RPMI7951 (cell line): Measurements from ENCODE around the gene C11orf42. TPM values are rescaled to one million over a fixed set of nuclear protein-coding genes. Genes with fewer than 3 reads are reported as not detected.

Experiments
- DNase-seq: peaks from one replicate; pipeline ENCODE4 v3.0.0-alpha.2; 2012; ENCODE audit warnings: low read depth
- total RNA-seq: library from RNA; depleted of rRNA; stranded (reverse); fragments of >200 nt; shearing (Covaris generic); gene quantifications from 2 replicates; pipeline ENCODE4 v1.2.3, GENCODE V29; 2014; rRNA removed

The C11orf42 gene
- total RNA-seq, 1 experiment from 2014 or later = not detected

DNA sequence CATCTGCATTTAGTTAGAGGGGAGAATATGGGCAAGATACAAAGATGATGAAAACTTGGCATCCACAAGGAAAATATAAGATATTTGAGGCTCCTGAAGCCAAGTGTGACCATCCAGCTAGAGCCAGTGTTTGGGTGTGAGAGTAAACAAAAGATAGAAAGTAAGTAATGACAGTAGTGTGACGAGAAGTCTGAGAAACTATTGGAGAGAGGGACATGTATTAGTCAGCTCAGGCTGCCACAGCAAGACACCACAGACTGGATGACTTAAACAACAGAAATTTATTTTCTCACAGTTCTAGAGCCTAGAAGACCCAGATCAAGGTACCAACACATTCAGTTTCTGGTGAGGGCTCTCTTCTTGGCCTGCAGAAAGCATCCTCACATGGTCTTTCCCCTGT lies 47.8 kb downstream of the C11orf42 start:
- no peak for DNase-seq

DNA sequence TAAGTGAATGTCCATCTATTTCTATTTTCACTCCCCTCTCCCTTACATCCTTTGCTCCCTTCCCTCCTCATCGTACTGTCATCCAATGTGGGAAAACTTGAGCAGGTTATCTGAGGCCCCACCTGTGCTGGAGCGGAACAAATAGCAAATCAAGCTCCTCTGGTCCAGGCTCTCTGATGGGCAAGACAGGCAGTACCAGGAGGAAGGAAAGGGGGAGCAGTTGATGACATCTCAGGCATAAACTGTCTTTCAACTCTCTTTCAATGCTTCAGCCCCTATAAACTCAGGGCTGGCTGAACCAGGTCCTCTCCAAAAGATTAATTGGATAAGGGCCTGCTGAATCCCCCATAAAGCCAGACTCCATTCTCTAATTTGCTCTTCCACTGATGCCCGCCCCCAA lies 52.8 kb downstream of the C11orf42 start:
- no peak for DNase-seq

DNA sequence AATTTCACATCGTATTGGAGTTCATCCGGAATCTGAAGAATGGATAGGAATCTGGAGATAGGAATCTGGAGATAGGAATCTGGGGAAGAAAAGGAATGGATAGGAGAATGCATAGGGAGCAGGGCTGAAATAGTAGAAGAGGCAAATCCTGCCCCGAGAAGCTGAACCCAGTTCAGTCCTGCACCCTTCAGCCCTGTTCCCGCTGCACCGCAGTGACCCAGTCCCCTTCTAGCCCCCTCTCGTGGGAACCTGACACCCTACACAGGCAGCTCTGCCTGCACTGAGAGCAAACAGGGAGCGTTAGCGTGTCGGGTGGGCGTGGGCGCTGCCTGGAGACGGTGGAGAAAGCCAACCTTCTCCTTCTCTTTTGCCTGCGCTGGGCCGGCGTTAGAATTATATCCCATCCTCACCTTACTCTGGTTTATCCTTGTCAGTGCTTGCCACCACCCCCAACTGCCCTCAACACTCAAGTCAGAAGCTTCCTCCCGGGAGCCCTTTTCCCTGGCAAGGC lies 53.3 kb downstream of the C11orf42 start:
- DNase-seq = no peak

DNA sequence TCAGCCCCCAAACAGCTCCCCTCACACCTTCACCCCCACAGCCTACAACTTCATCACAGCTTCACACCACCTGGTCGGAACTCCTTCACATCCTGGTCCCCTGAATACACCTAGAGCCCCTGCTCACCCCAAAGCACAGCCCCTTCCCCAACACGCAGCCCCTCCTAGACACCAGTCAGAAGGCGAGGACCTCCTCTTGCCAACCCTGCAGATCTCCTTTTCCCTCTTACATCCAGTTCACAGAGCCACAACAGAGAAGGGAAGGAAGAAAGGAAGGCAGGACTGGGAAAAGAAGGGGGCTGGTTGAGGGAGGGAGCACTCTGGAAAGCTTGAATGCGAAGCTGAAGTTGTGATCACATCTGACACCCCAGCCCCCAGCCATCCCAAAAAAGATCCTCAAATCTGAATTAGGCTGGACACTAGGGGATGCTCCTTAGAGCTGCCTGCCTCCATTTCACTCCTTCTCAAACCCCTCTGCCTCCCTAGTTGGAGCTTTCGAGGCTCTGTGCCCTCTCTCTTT lies 54.9 kb downstream of the C11orf42 start:
- DNase-seq = no peak

Other genes with a start within 250 kb of the C11orf42 start
- not detected in 2 replicates for gene OR56A5, start 237.1 kb upstream of the C11orf42 start, total RNA-seq
- not detected in 2 replicates for gene OR52L1, start 218.6 kb upstream of the C11orf42 start, total RNA-seq
- gene OR56A4, start 198.6 kb upstream of the C11orf42 start, total RNA-seq = not detected in 2 replicates
- not detected in 2 replicates for gene OR56A1, start 174.8 kb upstream of the C11orf42 start, total RNA-seq
- gene OR56B4, start 97.9 kb upstream of the C11orf42 start, total RNA-seq = not detected in 2 replicates
- gene OR52B2, start 35.2 kb upstream of the C11orf42 start, total RNA-seq = not detected in 2 replicates
- gene OR52W1, start 6.3 kb upstream of the C11orf42 start, total RNA-seq = not detected in 2 replicates
- gene FHIP1B, start 29.1 kb downstream of the C11orf42 start, total RNA-seq = 4.8 and 6.4 TPM in 2 replicates
- not detected in 2 replicates for gene CNGA4, start 33.5 kb downstream of the C11orf42 start, total RNA-seq
- not detected in 2 replicates for gene CCKBR, start 54.3 kb downstream of the C11orf42 start, total RNA-seq
- gene CAVIN3, start 114.9 kb downstream of the C11orf42 start, total RNA-seq = 200 and 367 TPM in 2 replicates
- gene SMPD1, start 184.9 kb downstream of the C11orf42 start, total RNA-seq = 40.0 and 45.3 TPM in 2 replicates
- 17.3 and 22.1 TPM in 2 replicates for gene APBB1, start 213.5 kb downstream of the C11orf42 start, total RNA-seq
- gene HPX, start 235.4 kb downstream of the C11orf42 start, total RNA-seq = 0.48 TPM in 1 of 2 replicates, not detected in the other